EL (cell line): ENCODE measurements around the gene ITGAV.

Source experiments
- DNase-seq: peaks from one replicate; pipeline ENCODE4 v3.0.0-alpha.2; 2016

The ITGAV gene

DNA sequence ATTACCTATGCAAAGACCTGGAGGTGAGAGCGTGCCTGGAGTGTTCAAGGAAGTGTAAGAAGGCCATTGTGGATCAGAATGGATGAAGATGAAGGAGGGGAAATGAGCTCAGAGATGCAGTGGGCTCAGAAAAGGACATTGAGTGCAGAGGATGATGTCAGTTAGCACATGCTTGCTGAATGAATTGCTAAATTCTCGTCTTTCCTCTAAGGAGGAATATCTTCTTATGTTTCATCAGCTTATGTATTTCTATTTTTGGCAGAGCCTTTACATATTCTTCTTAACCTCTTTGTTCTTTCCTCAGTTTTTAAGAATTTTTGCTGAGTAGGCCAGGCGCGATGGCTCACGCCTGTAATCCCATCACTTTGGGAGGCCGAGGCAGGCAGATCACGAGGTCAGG, 134.9 kb downstream of the ITGAV start:
- DNase-seq, result no peak

DNA sequence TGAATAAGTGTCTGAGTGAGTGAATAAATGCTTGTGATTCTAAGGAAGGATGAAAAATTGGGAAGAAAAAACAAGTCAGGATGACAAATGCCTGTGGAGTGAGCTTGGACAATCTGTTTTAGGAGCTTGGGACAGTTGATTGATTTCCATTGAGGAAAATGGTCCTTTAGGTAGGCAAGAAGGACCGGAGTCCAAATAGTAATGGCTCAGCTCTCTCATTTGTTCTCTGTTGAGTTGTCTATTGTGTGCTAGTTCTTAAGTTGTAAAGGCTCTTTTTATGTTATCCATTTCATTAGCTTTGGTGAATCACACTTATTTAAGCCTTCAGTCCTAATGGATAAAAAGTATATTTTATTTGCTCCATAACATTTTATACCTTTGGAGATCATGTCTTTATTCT, 135.9 kb downstream of the ITGAV start:
- DNase-seq, result no peak

DNA sequence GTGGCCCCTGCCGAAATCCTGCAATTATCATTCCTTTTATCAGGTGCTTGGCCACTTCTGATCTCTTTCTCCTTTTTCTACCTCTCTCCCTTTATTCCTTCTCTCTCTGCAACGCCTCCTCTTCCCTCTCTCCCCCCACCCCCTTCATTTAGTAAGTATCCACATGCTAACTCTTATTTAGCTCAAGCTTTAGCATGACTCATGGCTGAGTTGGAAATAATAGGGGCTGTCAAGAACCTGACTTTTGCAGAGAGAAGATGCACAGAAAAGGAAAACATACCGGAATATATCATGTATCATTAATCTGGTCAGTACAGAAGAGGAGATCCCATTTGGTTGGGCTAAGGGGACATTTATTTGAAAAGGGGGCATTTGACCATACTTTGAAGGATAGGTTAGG, 137.1 kb downstream of the ITGAV start:
- DNase-seq, result peak; percentile 19

DNA sequence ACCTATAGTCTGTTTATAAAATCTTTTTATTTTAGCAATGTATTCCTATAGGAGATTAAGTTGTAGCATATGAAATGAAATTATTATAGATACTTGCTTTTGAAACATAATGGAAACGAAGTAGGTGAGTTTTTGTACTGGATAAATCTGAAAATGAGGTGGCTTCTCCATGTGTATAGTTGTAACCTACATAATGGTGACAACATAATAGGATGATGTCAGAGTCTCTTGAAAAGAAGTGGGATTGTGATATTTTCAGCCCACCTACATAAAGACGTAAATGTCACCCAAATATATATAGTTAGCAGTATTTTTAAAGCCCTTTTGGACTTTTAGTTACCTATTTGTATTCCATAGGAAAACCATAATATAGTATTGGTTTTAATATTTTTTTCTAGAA, 138.8 kb downstream of the ITGAV start:
- no peak for DNase-seq
